GM23248 (cell line): ENCODE data around the gene UBQLN1.

Experiments used
- EZH2 ChIP-seq: fragments of 200-600 bp; sonication (generic); IDR thresholded peaks from 2 replicates; pipeline ENCODE4 v1.6.1; 2018; ENCODE audit warnings: antibody characterized with exemption, mild to moderate bottlenecking; ENCODE audit not compliant: insufficient read depth, poor library complexity, severe bottlenecking
- EZH2phosphoT487 ChIP-seq: fragments of 200-600 bp; sonication (generic); IDR thresholded peaks from 2 replicates; pipeline ENCODE4 v1.6.1; 2018; ENCODE audit warnings: antibody characterized with exemption, moderate library complexity, mild to moderate bottlenecking, low read depth; ENCODE audit not compliant: insufficient read depth

GRCh38 chr9:83617299-83617698, 90.5 kb downstream of the UBQLN1 start:
- no peak for TF ChIP-seq EZH2phosphoT487
- TF ChIP-seq EZH2 = no peak
